Lower leg skin (tissue), 3 donors: ENCODE data around the gene RNF14.

Experiments used
- CTCF ChIP-seq, 3 donors: fragments of 450-650 bp; IDR thresholded peaks; one replicate each; pipeline ENCODE4 v1.5.1; 2016; ENCODE audit warnings: antibody characterized with exemption in 3 of 3, mild to moderate bottlenecking in 3 of 3, moderate library complexity in 2 of 3
- POLR2A ChIP-seq, 2 donors: fragments of 450-650 bp; IDR thresholded peaks; one replicate each; pipeline ENCODE4 v1.6.1; 2016 to 2017; ENCODE audit warnings: antibody characterized with exemption in 2 of 2, mild to moderate bottlenecking in 1 of 2, moderate library complexity in 1 of 2

DNA sequence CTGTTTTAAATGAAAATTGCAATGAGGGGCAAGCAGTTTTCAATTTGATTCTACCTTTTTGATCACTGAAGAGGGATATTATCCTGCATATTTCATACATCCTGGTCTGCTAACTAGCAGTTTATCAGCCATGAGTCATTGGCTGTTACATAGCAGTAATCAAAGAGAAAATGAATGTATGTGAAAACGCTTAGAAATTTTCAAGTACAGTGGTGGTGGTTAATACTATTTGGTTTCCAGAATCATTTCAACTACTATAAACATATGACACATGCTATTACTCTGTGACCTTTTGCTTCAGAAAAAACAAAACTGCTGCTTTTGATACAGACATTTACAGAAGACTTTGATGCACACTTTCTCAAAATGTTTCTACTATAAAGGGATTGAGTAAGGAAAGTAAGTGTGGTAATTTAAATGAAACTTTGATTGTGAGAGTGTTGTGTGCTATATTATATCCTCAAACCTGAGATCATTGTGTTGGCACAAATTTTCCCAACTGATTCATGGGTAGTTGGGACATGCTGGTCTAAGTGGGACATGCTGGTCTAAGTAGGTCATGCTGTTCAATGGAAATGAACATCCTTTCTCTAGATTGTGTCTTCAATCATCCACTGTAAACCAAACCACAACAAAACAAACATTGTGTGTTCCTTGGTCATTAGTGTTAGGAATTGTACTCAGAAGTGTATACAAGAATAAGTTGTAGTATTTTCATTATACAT is 5.1 kb downstream of the RNF14 start:
- TF ChIP-seq CTCF (IDR thresholded peaks at IDR 0.05) (no peak), POLR2A (IDR thresholded peaks at IDR 0.05) (no peak)
